NCI-H1105 treated with DMSO at 0.1 percent for 48 hours (cell line): ENCODE measurements around the gene EPS8L3.
"Not testable (repeated sequence)": the region's sequence is repeated elsewhere in the genome, so short reads cannot be mapped to it uniquely, and the experiment has no call there.

Experiments
- DNase-seq: peaks from one replicate; lab custom pipeline; 2025; lab: John Stamatoyannopoulos, UW

EPS8L3 gene

GRCh38 chr1:109711593-109712320 is 52.0 kb downstream of the EPS8L3 start, which contains the start of gene GSTM5:
TSS of gene GSTM5 (plus strand) at chr1:109712251. CDS start at chr1:109712313, 62 bp downstream.
- DNase-seq: not testable (repeated sequence)

GRCh38 chr1:109709822-109710221 is 53.9 kb downstream of the EPS8L3 start:
- not testable (repeated sequence) for DNase-seq

DNA sequence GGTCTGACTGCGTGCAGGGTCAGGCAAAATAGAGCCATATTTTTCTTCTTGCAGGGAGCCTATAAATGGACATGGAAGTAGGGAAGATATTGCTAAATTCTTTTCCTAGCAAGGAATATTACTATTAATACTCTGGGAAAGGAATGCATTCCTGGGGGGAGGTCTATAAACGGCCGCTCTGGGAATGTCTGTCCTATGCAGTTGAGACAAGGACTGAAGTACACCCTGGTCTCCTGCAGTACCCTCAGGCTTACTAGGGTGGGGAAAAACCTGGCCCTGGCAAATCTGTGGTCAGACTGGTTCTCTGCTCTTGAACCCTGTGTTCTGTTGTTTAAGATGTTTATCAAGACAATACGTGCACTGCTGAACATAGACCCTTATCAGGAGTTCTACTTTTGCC is 54.8 kb downstream of the EPS8L3 start:
- DNase-seq: not testable (repeated sequence)

- DNase-seq: no peak
Measured at GRCh38 chr1:109705411-109705810, 58.3 kb downstream of the EPS8L3 start.

- no peak for DNase-seq
Measured at GRCh38 chr1:109704173-109704572, 59.5 kb downstream of the EPS8L3 start.

GRCh38 chr1:109702940-109703339 is 60.8 kb downstream of the EPS8L3 start:
- DNase-seq: not testable (repeated sequence)
